Measurements from ENCODE around the gene ZNF316.
A peak's percentile ranks its signal among the peaks of the same experiment; 100 is the strongest.
"Not testable (repeated sequence)": the region's sequence is repeated elsewhere in the genome, so short reads cannot be mapped to it uniquely, and the experiment has no call there.

The ZNF316 gene

GRCh38 chr7:6648066-6648814 is 11.1 kb downstream of the ZNF316 start:
- DNase-seq, result no peak

DNA sequence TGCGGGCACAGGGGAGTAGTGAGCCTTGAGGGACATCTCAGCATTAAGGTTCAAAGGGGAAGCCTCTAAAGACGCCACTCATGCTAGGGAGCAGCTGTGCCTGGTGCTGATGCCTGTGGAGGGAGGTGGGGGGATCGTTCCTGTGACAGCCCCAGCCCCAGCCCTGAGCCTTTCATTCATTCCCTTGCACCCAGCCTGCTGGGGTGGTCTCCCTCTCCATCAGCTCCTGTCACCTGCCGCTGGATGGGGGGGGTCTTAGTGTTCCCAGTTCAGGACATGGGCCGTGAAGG is 11.6 kb downstream of the ZNF316 start:
- DNase-seq, result no peak

DNA sequence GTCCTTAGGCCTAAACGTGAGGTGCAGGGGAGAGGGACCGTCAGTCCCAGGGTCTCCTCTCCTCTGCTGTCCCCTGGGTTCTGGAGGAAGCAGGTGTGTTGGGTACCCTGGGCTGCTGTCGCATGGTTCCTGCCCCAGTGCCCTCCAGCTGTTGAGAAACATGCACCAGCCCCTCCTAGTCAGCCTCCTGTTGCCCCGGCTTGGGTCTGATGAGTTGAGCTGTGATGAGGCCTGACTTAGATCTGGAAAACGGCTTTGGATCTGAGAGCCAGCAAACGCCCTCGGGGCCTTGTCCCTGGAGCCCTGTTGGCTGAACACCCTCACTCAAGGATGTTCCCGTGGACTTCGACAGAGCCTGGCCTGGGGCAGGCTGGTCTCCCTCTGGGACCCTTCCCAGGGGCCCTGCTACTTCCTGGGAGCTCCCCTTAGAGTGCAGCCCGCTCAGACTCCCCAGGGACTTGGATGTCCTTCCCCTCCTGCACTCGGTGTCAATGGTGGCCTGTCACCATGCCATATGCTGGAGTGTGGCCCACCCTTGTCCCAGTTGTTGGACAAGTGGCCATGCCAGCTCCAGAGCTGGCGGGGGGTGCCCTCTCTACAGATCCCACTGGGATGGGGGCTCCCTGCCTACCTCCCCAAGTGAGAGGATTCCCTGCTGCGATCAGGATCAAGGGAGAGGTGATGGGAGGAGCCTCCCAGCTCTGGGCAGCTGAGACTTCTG is 12.3 kb downstream of the ZNF316 start:
- DNase-seq, result peak; percentile 52

- DNase-seq, result peak; percentile 25
These were observed 13.0 kb downstream of the ZNF316 start for GRCh38 chr7:6650086-6650485.

- peak; percentile 50 for DNase-seq
These were observed 13.4 kb downstream of the ZNF316 start for GRCh38 chr7:6650521-6651011.

DNA sequence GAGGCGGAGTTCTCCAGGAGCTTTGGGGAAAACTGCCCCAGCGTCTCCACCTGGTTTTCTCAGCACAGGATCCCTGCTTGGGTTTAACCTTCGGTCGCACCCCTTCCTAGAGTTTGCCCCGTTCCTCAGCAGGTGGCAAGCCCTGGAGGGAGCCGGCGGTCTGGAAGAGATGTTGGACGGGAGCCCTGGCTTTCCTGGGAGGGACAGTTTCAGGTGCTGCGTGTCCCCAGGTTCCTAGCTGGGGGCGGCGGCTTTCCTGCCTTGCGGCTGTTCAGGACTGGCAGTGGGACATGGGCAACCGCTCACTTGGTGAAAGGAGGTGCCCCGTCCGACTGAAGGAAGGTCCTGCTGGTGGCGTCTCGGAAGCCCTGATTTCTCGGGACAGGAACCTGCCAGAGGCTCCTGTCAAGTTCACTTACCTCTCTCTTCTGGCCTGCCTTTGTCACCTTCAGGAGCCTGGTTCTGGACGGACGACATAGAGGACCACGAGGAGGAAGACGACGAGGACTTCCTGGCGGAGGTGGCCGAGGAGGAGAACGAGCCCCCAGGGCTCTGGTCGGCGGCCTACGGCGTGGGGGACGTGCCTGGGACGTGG is 14.8 kb downstream of the ZNF316 start:
- peak; percentile 60 for DNase-seq

DNA sequence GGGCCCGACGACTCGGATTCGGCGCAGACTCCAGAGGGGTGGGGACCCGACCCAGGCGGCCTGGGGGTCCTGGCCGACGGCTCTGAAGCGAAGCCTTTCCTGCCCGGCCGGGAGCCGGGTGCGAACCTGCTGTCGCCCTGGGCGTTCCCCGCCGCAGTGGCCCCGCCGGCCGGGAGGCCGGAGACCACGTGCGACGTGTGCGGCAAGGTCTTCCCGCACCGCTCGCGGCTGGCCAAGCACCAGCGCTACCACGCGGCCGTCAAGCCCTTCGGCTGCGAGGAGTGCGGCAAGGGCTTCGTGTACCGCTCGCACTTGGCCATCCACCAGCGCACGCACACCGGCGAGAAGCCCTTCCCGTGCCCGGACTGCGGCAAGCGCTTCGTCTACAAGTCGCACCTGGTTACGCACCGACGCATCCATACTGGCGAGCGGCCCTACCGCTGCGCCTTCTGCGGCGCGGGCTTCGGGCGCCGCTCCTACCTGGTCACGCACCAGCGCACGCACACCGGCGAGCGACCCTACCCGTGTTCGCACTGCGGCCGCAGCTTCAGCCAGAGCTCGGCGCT is 15.4 kb downstream of the ZNF316 start:
- peak; percentile 55 for DNase-seq

GRCh38 chr7:6653071-6654003 is 16.2 kb downstream of the ZNF316 start:
- peak; percentile 44 for DNase-seq

GRCh38 chr7:6654113-6654841 is 17.2 kb downstream of the ZNF316 start:
- DNase-seq, result peak; percentile 51

DNA sequence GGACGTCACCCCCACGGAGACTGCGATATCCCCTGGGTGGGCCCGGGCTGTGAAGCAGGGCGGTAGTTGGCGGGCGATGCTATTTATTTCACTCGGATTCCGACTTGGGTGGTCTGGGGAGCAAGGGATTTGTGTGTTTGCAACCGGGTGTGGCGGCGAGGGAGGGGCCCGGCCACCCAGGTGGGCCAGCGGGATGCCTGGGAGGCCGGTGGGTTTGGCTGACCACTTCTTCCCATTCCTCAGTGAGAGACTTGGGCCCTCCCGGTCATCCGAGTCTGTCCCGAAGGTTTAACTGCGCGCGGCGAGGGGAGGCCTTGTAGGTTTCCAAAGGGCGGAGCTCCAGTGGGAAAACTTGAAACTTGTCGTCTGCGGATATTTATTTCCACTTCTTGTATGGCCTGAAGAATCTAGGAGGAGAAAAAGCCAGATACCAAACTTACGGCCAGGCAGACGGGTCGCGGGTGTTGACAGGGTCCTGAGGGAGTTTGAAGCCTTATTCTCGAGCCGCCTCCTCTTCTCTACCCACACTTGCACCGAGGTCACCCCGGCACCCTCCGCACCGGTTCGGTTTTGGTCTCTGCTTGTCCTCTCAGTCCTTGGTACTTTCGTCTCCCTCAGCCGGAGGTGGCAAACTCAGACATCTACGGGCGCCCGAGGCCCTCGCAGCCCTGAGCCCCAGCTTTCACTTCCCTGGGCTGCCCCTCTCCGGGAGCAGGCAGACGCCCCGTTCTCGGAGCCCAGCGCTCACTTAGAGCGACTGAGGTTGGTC is 17.9 kb downstream of the ZNF316 start:
- DNase-seq, result no peak

DNA sequence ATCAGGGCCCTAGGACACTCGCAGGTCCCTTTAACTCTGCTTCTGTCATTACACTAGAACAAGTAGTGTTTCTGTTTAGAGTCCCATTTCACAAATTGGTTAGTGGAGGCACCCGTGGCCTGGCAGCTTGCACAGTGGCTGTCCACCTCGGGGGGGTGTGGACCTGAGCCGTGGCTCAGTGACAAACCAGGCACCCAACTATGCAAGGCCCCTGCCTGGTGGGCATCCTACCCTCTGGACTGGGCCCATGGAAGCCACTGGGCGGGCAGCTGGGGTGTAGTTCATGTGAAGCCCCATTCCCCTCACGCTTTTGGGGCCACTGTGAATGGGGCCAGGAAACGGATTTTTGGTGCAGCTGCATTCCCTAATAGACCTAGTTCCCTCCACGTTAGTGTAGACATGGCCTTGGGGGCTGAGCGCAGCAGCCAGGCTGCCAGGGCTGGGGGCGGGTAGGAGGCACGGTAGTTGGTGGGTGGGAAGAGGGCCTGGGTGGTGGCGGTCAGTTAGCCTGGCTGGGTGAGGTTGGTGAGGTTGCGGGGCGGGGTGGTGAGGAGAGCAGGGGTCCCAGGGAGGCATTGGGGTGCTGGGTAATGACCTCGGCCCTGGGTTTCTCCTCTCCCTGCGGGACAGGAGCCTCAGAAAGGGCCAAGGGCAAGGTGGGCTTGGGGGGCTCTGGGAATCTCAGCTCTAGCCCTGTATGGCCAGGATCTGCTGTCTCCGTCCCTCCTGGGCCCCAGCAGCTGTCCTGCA is 18.7 kb downstream of the ZNF316 start:
- no peak for DNase-seq

- DNase-seq, result no peak
These were observed 19.3 kb downstream of the ZNF316 start for GRCh38 chr7:6656413-6656812.

- no peak for DNase-seq
These were observed 21.7 kb downstream of the ZNF316 start for GRCh38 chr7:6658618-6659345.

DNA sequence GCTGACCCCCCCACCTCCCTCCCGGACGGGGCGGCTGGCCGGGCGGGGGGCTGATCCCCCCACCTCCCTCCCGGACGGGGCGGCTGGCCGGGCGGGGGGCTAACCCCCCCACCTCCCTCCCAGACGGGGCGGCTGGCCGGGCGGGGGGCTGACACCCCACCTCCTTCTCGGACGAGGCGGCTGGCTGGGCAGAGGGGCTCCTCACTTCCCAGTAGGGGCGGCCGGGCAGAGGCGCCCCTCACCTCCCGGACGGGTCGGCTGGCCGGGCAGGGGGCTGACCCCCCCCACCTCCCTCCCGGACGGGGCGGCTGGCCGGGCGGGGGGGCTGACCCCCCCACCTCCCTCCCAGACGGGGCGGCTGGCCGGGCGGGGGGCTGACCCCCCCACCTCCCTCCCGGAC is 33.7 kb downstream of the ZNF316 start:
- DNase-seq, result not testable (repeated sequence)

DNA sequence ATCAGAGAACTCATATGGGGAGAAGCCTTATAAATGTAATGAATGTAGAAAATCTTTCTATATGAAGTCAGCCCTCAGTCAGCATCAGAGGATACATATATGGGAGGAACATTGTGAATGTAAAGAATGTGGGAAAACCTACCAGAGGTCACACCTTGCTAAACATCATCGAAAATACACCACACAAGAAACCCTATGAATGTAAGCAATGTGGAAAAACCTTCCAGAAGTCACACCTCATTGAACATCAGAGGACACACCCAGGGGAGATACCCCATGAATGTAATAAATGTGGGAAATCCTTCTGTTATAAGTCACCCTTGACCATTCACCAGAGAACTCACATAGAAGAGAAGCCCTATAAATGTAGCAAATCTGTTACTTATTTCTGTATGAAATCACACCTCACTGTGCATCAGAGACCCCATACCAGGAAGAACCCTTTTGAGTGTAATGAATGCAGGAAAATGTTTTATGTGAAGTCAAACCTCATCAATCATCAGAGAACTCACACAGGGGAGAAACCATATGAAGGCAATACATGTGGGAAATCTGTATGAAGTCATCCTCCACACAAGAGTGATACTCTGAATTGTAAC is 38.8 kb downstream of the ZNF316 start:
- DNase-seq, result no peak

- DNase-seq, result no peak
These were observed 43.0 kb downstream of the ZNF316 start for GRCh38 chr7:6680146-6680545.

DNA sequence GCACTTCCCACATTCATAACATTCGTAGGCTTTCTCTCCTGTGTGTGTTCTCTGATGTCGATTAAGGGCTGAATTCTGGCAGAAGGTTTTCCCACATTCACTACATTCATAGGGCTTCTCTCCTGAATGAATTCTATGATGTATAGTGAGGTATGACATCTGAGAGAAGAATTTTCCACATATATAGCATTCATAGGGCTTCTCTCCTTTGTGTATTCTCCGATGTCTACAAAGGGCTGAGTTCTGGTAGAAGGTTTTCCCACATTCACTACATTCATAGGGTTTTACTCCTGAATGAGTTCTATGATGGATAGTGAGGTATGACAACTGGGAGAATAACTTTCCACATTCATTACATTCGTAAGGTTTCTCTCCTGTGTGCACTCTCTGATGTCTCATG is 54.0 kb downstream of the ZNF316 start:
- no peak for DNase-seq

DNA sequence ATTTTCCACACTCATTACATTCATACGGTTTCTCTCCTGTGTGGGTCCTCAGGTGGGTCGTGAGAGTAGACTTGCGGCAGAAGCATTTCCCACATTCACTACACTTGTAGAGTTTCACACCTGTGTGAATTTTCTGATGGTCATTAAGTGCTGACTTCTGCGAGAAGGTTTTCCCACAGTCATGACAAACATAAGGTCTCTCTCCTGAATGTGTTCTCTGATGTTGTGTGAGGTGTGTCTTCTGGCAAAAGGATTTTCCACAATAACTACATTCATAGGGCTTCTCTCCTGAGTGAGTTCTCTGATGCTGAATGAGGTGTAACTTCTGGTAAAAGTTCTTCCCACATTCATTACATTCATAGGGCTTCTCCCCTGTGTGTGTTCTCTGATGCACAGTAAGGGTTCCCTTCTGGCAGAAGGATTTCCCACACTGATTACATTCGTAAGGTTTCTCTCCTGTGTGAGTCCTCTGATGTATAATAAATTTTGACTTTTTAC is 54.5 kb downstream of the ZNF316 start:
- DNase-seq, result no peak

DNA sequence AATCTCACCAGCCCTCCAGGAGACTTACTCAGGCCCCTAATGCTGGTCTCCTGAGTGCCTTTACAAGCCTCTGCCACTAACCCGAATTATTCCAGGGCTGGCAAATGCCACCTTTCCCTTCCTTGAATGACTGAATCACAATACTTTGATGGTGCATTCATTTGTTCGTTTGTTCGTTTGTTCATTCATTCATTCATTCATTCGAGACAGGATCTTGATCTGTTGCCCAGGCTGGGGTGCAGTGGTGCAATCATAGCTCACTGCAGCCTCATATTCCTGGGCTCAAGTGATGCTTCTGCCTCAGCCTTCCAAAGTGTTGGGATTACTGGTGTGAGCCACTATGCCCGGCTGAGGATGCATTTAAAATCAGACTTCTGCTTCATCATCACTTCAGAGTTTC is 63.7 kb downstream of the ZNF316 start:
- DNase-seq, result no peak

All from activated effector memory CD4-positive, alpha-beta T cell treated with anti-CD3 and anti-CD28 coated beads, Interleukin-2, amount 50 U/mL, for 16 hours (primary cell).